DND-41 (cell line): Measurements from ENCODE around the gene NR1I2.

ENCODE experiments used
- ATAC-seq: fragments of 200-7000 bp; cut with Tn5 transposase; 3 replicates; pipeline ENCODE4 v1.9.1; 2021; ENCODE audit warnings: low read depth; ENCODE audit not compliant: insufficient read depth
- DNase-seq: peaks from one replicate; pipeline ENCODE4 v3.0.0-alpha.2; 2020
- H2AFZ ChIP-seq: 2 replicates; pipeline ENCODE4 v1.6.0; 2012; ENCODE audit warnings: low read depth, low read length
- H3K27ac ChIP-seq: 2 replicates; pipeline ENCODE4 v1.5.1; 2012; ENCODE audit warnings: low read length, inconsistent platforms
- H3K27me3 ChIP-seq: fragments of 200-600 bp; sonication (generic); 2 replicates; pipeline ENCODE4 v1.6.0; 2012; ENCODE audit warnings: low read length, mild to moderate bottlenecking, inconsistent platforms; ENCODE audit not compliant: insufficient read depth, poor library complexity
- H3K36me3 ChIP-seq: 2 replicates; pipeline ENCODE4 v1.5.1; 2012; ENCODE audit warnings: low read length, inconsistent platforms; ENCODE audit not compliant: insufficient read depth
- H3K4me1 ChIP-seq: 2 replicates; pipeline ENCODE4 v1.5.1; 2012; ENCODE audit warnings: mild to moderate bottlenecking, low read length; ENCODE audit not compliant: insufficient read depth
- H3K4me2 ChIP-seq: 2 replicates; pipeline ENCODE4 v1.6.0; 2012; ENCODE audit warnings: mild to moderate bottlenecking, moderate library complexity, low read length, inconsistent platforms; ENCODE audit not compliant: insufficient read depth
- H3K4me3 ChIP-seq, 2 experiments: fragments of 200-600 bp in 1 of 2; shearing (Covaris generic) in 1 of 2; 2 replicates each; pipeline ENCODE4 v1.5.1; 2012 to 2016; ENCODE audit warnings: inconsistent platforms in 2 of 2, low read length in 2 of 2, mild to moderate bottlenecking in 2 of 2, low read depth in 1 of 2, moderate library complexity in 1 of 2
- H3K79me2 ChIP-seq: 2 replicates; pipeline ENCODE4 v1.6.0; 2012; ENCODE audit warnings: low read length, inconsistent platforms; ENCODE audit not compliant: insufficient read depth
- H3K9ac ChIP-seq: 2 replicates; pipeline ENCODE4 v1.6.0; 2012; ENCODE audit warnings: low read depth, mild to moderate bottlenecking, inconsistent platforms, low read length, moderate library complexity
- H3K9me3 ChIP-seq: 2 replicates; pipeline ENCODE4 v1.5.1; 2012; ENCODE audit warnings: low read length, moderate library complexity, mild to moderate bottlenecking, inconsistent platforms; ENCODE audit not compliant: insufficient read depth, severe bottlenecking
- H4K20me1 ChIP-seq: 2 replicates; pipeline ENCODE4 v1.6.0; 2012; ENCODE audit warnings: low read length; ENCODE audit not compliant: insufficient read depth
- EZH2 ChIP-seq: IDR thresholded peaks from 3 replicates; pipeline ENCODE4 v1.6.1; 2012; ENCODE audit warnings: borderline replicate concordance, low read depth, mild to moderate bottlenecking, moderate library complexity, low read length, inconsistent platforms; ENCODE audit not compliant: severe bottlenecking
- TF ChIP-seq, protein P1 (sequence below): IDR thresholded peaks from 2 replicates; pipeline ENCODE4 v1.5.1; 2012; ENCODE audit warnings: borderline replicate concordance, low read length, moderate library complexity, mild to moderate bottlenecking; ENCODE audit not compliant: poor library complexity, severe bottlenecking; ENCODE audit errors: extremely low read depth

Gene NR1I2

DNA sequence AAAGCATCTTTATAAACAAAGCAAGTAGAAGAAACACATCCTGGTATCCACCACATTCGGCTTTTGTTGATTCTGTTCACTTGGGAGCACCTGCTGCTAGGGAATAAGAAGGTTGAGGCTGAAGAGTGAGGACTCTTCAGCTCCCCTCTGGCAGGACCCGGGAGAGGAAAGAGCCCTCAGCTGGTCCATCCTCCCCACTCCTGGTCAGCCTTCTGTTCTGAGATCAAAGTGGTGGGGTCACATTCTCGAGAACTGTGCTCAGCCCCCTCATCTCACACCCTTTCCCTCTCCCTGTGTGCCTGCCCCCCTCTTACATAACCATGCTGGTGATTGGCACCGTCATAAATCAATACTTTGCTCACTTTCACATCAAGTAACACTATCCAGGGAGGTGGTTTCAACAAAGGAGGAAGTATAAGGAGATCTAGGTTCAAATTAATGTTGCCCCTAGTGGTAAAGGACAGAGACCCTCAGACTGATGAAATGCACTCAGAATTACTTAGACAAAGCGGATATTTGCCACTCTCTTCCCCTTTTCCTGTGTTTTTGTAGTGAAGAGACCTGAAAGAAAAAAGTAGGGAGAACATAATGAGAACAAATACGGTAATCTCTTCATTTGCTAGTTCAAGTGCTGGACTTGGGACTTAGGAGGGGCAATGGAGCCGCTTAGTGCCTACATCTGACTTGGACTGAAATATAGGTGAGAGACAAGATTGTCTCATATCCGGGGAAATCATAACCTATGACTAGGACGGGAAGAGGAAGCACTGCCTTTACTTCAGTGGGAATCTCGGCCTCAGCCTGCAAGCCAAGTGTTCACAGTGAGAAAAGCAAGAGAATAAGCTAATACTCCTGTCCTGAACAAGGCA is at the start of gene NR1I2:
TSS of gene NR1I2 (plus strand) at position 772 of the 869 bp plus-strand sequence.
- no peak within 1 kb of the TSS for H2AFZ ChIP-seq
- DNase-seq = no peak
- H4K20me1 ChIP-seq = no peaks in the 10 kb centered on the region
- no peak within 1 kb of the TSS for H3K9ac ChIP-seq
- no peaks in the 10 kb centered on the region for H3K9me3 ChIP-seq
- H3K36me3 ChIP-seq = no peaks in the 10 kb centered on the region
- H3K79me2 ChIP-seq = no peaks in the 10 kb centered on the region
- ATAC-seq = no peak
- no peak for TF ChIP-seq EZH2
- TF ChIP-seq, protein P1, sequence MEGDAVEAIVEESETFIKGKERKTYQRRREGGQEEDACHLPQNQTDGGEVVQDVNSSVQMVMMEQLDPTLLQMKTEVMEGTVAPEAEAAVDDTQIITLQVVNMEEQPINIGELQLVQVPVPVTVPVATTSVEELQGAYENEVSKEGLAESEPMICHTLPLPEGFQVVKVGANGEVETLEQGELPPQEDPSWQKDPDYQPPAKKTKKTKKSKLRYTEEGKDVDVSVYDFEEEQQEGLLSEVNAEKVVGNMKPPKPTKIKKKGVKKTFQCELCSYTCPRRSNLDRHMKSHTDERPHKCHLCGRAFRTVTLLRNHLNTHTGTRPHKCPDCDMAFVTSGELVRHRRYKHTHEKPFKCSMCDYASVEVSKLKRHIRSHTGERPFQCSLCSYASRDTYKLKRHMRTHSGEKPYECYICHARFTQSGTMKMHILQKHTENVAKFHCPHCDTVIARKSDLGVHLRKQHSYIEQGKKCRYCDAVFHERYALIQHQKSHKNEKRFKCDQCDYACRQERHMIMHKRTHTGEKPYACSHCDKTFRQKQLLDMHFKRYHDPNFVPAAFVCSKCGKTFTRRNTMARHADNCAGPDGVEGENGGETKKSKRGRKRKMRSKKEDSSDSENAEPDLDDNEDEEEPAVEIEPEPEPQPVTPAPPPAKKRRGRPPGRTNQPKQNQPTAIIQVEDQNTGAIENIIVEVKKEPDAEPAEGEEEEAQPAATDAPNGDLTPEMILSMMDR = peak; percentile 16
- no peak within 1 kb of the TSS for H3K27ac ChIP-seq
- no peak within 1 kb of the TSS for H3K4me3 ChIP-seq
- H3K4me2 ChIP-seq = no peak within 1 kb of the TSS
- no peaks in the 10 kb centered on the region for H3K27me3 ChIP-seq
- no peaks in the 10 kb centered on the region for H3K4me1 ChIP-seq

DNA sequence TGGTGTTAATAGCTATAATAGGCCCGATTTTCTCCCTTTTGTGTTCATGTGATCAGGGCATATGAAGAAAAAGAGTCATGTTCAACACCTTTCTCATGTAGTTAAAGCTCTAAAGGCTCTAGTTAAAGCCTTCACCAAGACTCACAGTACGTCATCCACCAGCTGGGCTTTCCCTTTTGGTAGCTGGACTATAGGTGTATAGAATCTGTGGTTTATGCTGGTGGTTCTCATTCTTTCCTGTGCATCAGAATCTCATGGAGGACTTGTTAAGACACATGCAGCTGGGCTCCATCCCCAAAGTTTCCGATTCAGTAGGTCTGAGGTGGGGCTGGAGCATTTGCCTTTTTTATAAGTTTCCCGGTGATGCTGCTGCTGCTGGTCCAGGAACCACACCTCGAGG is 48.1 kb upstream of the NR1I2 start:
- H3K4me2 ChIP-seq = no peak overlapping the region
- H3K9ac ChIP-seq = no peak overlapping the region
- no peak overlapping the region for H2AFZ ChIP-seq
- H3K36me3 ChIP-seq = no peaks in the 10 kb centered on the region
- TF ChIP-seq, protein P1 = no peak
- TF ChIP-seq EZH2 = no peak
- H3K27me3 ChIP-seq = peaks cover 7% of the 10 kb centered on the region
- ATAC-seq (no peak), DNase-seq (no peak)
- H4K20me1 ChIP-seq = no peaks in the 10 kb centered on the region
- H3K4me3 ChIP-seq = no peak overlapping the region
- H3K79me2 ChIP-seq = no peaks in the 10 kb centered on the region
- no peaks in the 10 kb centered on the region for H3K9me3 ChIP-seq
- no peak overlapping the region for H3K27ac ChIP-seq
- H3K4me1 ChIP-seq = no peaks in the 10 kb centered on the region

DNA sequence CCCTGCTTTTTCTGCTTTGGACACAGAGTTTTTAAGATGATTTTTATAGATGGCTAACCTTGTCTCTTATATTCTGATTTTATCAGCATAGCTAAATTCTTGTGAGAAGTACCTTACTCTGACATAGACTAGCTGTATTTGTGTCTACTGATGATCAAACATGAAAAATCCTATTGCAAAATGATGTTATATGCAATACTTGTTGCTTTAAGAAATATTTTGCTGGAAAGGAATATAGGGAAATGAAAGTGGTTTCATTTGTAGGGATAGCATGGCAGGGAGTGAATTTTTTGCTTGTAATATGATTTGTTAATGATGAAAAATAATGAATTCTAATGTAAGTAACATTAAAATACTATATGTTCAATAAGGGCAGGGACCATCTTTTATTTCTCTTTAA is 43.2 kb upstream of the NR1I2 start:
- DNase-seq = no peak

More for the DNA sequence above, 43.2 kb upstream of the NR1I2 start:
- H3K4me1 ChIP-seq = no peaks in the 10 kb centered on the region
- no peak overlapping the region for H3K4me2 ChIP-seq
- no peaks in the 10 kb centered on the region for H3K79me2 ChIP-seq
- ATAC-seq = no peak
- no peak overlapping the region for H3K27ac ChIP-seq
- no peak overlapping the region for H3K4me3 ChIP-seq
- H4K20me1 ChIP-seq = no peaks in the 10 kb centered on the region
- peaks cover 9% of the 10 kb centered on the region for H3K27me3 ChIP-seq
- TF ChIP-seq, protein P1 = no peak
- no peak for TF ChIP-seq EZH2
- H2AFZ ChIP-seq = no peak overlapping the region
- no peaks in the 10 kb centered on the region for H3K36me3 ChIP-seq
- H3K9me3 ChIP-seq = no peaks in the 10 kb centered on the region
- no peak overlapping the region for H3K9ac ChIP-seq
